CD4-positive, alpha-beta memory T cell (primary cell): ENCODE results near the gene ARL2. TPM values are rescaled to one million over a fixed set of nuclear protein-coding genes. Genes with fewer than 3 reads are reported as not detected.
"Not testable (repeated sequence)": the region's sequence is repeated elsewhere in the genome, so short reads cannot be mapped to it uniquely, and the experiment has no call there.

Experiments used
- CTCF ChIA-PET: fragments of 350-600 bp; sonication (Branson Sonifier 250); formaldehyde crosslinking; loops from one replicate; lab custom pipeline; 2021; ENCODE audit warnings: inconsistent platforms; ENCODE audit not compliant: partially characterized antibody; lab: Charles Lee
- POLR2A ChIA-PET: fragments of 350-600 bp; sonication (Branson Sonifier 250); formaldehyde crosslinking; loops from one replicate; lab custom pipeline; 2021; ENCODE audit not compliant: partially characterized antibody; lab: Charles Lee
- DNase-seq, 5 donors: peaks; one replicate each; pipeline versions ENCODE4 v3.0.0 to v3.0.0-alpha.2; 2020 to 2022; ENCODE audit warnings: mixed read lengths in 1 of 5
- H3K27ac ChIP-seq: one replicate; pipeline ENCODE4 v1.7.0; 2013; ENCODE audit warnings: low read depth, low read length
- H3K27me3 ChIP-seq: 2 replicates; pipeline ENCODE4 v1.7.0; 2013; ENCODE audit warnings: mild to moderate bottlenecking, low read length, moderate library complexity; ENCODE audit not compliant: insufficient read depth
- H3K36me3 ChIP-seq: 2 replicates; pipeline ENCODE4 v1.7.0; 2013; ENCODE audit warnings: mild to moderate bottlenecking, low read length, moderate library complexity; ENCODE audit not compliant: insufficient read depth
- H3K4me1 ChIP-seq: 2 replicates; pipeline ENCODE4 v1.7.0; 2013; ENCODE audit warnings: mild to moderate bottlenecking, low read length, moderate library complexity; ENCODE audit not compliant: insufficient read depth
- H3K4me3 ChIP-seq, 2 donors: one replicate each; pipeline ENCODE4 v1.7.0; 2013; ENCODE audit warnings: low read length in 2 of 2, mild to moderate bottlenecking in 1 of 2
- H3K9me3 ChIP-seq, 2 donors: one replicate each; pipeline ENCODE4 v1.7.0; 2013; ENCODE audit warnings: low read length in 2 of 2, control low read depth in 1 of 2; ENCODE audit not compliant: control insufficient read depth in 1 of 2
- H3K27ac Mint-ChIP-seq, 7 donors: one replicate each; pipeline ENCODE4 v1.8.0; 2020 to 2021; ENCODE audit warnings: mixed read lengths in 7 of 7, mild to moderate bottlenecking in 6 of 7, inconsistent platforms in 3 of 7, moderate library complexity in 3 of 7
- H3K27me3 Mint-ChIP-seq, 2 donors: one replicate each; pipeline ENCODE4 v1.8.0; 2020 to 2021; ENCODE audit warnings: mixed read lengths in 2 of 2
- H3K36me3 Mint-ChIP-seq, 2 donors: one replicate each; pipeline ENCODE4 v1.8.0; 2020 to 2021; ENCODE audit warnings: mixed read lengths in 2 of 2, inconsistent platforms in 1 of 2, mild to moderate bottlenecking in 1 of 2
- H3K4me1 Mint-ChIP-seq, 4 donors: one replicate each; pipeline ENCODE4 v1.8.0; 2020 to 2021; ENCODE audit warnings: mixed read lengths in 4 of 4, mild to moderate bottlenecking in 1 of 4
- H3K4me3 Mint-ChIP-seq, 8 donors: one replicate each; pipeline ENCODE4 v1.8.0; 2020 to 2021; ENCODE audit warnings: mixed read lengths in 8 of 8, mild to moderate bottlenecking in 7 of 8, moderate library complexity in 6 of 8, inconsistent platforms in 3 of 8
- H3K9me3 Mint-ChIP-seq, 8 donors: one replicate each; pipeline ENCODE4 v1.8.0; 2020 to 2021; ENCODE audit warnings: mixed read lengths in 8 of 8, mild to moderate bottlenecking in 5 of 8, inconsistent platforms in 3 of 8, moderate library complexity in 1 of 8
- intact Hi-C: fragments of 100-400 bp; cut with micrococcal nuclease; formaldehyde crosslinking; loops from one replicate; pipeline ENCODE4 v1.15.1; 2023
- polyA plus RNA-seq, 2 donors: library from polyadenylated mRNA; unstranded; fragments of 300-500 nt; fragmentation: Illumina TruSeq; gene quantifications; one replicate each; pipeline ENCODE4 v1.2.3, GENCODE V29; 2021
- total RNA-seq, 2 experiments: library from RNA; stranded (reverse); gene quantifications; one replicate each; pipeline ENCODE4 v1.2.3, GENCODE V29; 2021

Gene ARL2
- total and polyA plus RNA-seq, 4 experiments from 2014 or later = 30.6 to 114 (median 57.9) TPM

DNA sequence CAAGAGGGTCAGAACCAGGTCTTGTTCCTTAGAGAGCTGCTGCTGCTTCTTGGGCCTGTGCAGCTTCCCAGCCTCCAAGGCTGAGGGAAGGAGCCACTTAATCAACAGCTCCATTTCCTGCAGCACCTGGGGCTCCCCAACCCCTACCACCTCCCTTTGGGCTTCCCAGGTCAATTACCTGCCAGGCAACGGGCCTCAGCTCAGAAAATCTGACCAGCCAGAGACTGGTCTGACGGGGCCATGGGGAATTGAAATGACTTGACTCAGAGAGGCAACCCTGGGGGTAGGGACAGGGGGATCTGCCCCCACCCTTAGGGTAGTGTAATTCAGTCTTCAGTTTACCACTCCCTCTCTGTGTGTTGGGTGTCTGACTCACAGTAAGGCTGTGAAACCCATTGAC, 37.3 kb upstream of the ARL2 start:
- intact Hi-C loops = no loop called here
- Mint-ChIP-seq H3K36me3 (peaks cover 0 to 4% of the 10 kb centered on the region in 2 donors), H3K27ac (no peak overlapping the region), H3K27me3 (peaks cover 0 to 1% of the 10 kb centered on the region in 2 donors), H3K4me1 (peaks cover 0 to 9% (median 5%) of the 10 kb centered on the region in 4 donors), H3K9me3 (no peaks in the 10 kb centered on the region), H3K4me3 (no peak overlapping the region)
- Histone ChIP-seq H3K36me3 (no peaks in the 10 kb centered on the region), H3K27ac (no peak overlapping the region), H3K4me3 (no peak overlapping the region), H3K27me3 (no peaks in the 10 kb centered on the region), H3K4me1 (peaks cover 9% of the 10 kb centered on the region), H3K9me3 (no peaks in the 10 kb centered on the region)
- DNase-seq = no peak
- ChIA-PET CTCF (interaction anchor here (1.1 kb wide), 1 partner anchor 353 kb away, joined by 3 read pairs; no protein-coding TSS in a partner anchor), POLR2A (no interaction called here)

GRCh38 chr11:64983339-64983738, 30.6 kb upstream of the ARL2 start:
- H3K27ac Mint-ChIP-seq = not testable (repeated sequence)

GRCh38 chr11:64987998-64988854, 25.7 kb upstream of the ARL2 start:
- CTCF ChIA-PET = no interaction called here
- H3K36me3 Mint-ChIP-seq = no peaks in the 10 kb centered on the region
- POLR2A ChIA-PET = no interaction called here
- H3K27me3 ChIP-seq = no peaks in the 10 kb centered on the region
- intact Hi-C loops = no loop called here
- H3K4me3 Mint-ChIP-seq = no peak overlapping the region
- H3K9me3 ChIP-seq = no peaks in the 10 kb centered on the region
- H3K27me3 Mint-ChIP-seq = peaks cover 1 to 2% of the 10 kb centered on the region in 2 donors
- H3K4me1 ChIP-seq = peaks cover 16% of the 10 kb centered on the region
- H3K4me3 ChIP-seq = no peak overlapping the region
- DNase-seq = no peak
- H3K36me3 ChIP-seq = no peaks in the 10 kb centered on the region
- H3K27ac ChIP-seq = no peak overlapping the region
- H3K9me3 Mint-ChIP-seq = no peaks in the 10 kb centered on the region
- peak overlapping the region in 2 of 7 donors; percentile 4 to 17 for H3K27ac Mint-ChIP-seq
- peaks cover 8 to 25% (median 16%) of the 10 kb centered on the region in 4 donors for H3K4me1 Mint-ChIP-seq

More at GRCh38 chr11:64983339-64983738, 30.6 kb upstream of the ARL2 start:
- intact Hi-C loops, H3K36me3 ChIP-seq, H3K36me3 Mint-ChIP-seq, H3K27ac ChIP-seq, POLR2A ChIA-PET, H3K9me3 ChIP-seq, H3K9me3 Mint-ChIP-seq, H3K4me1 Mint-ChIP-seq, H3K27me3 ChIP-seq, H3K4me1 ChIP-seq, DNase-seq, H3K4me3 ChIP-seq, H3K27me3 Mint-ChIP-seq, H3K4me3 Mint-ChIP-seq: not testable (repeated sequence)
- CTCF ChIA-PET = interaction anchor here (0.6 kb wide), 1 partner anchor 1003 kb away, joined by 3 read pairs; no protein-coding TSS in a partner anchor

- H3K27ac ChIP-seq = no peak overlapping the region
- no peak overlapping the region for H3K4me3 ChIP-seq
- peaks cover 8 to 25% (median 16%) of the 10 kb centered on the region in 4 donors for H3K4me1 Mint-ChIP-seq
- ChIA-PET POLR2A (no interaction called here), CTCF (no interaction called here)
- H3K9me3 ChIP-seq = no peaks in the 10 kb centered on the region
- no peak overlapping the region for H3K4me3 Mint-ChIP-seq
- no peak for DNase-seq
- peak overlapping the region in 1 of 7 donors; percentile 62 for H3K27ac Mint-ChIP-seq
- H3K27me3 Mint-ChIP-seq = peaks cover 1 to 2% of the 10 kb centered on the region in 2 donors
- H3K36me3 Mint-ChIP-seq = no peaks in the 10 kb centered on the region
- no peaks in the 10 kb centered on the region for H3K36me3 ChIP-seq
- H3K4me1 ChIP-seq = peaks cover 16% of the 10 kb centered on the region
- H3K27me3 ChIP-seq = no peaks in the 10 kb centered on the region
- H3K9me3 Mint-ChIP-seq = no peaks in the 10 kb centered on the region
- intact Hi-C loops = no loop called here
Observed at GRCh38 chr11:64989416-64989815, 24.5 kb upstream of the ARL2 start.

DNA sequence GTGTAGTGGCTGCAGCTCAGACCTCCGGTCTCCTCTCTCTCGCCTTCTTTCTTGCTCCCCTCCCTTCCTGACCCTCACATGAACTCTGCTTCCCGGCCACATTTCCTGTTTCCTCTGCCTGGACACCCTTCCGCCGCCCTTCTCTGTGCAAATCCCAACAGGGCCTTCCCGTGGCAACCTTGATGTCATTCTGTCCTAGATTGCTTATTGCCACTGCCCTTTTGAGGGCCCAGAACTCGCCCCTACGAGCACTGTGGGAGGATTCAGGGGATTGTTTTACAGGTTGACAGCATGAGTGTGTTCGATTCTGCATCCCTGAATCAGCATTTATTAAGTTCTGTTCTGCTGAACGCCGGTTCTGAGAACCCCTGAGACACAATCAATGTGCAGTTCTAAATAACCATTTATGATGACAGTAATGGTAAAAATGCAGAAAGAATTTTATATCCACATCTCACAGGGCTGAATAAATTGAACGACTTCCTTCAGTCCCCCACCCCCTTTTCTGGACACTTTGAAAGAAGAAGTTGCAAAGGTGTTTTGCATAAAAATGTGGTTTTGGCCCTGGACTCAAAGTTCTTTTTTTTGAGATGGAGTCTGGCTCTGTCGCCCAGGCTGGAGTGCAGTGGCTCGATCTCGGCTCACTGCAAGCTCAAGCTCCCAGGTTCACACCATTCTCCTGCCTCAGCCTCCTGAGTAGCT, 23.6 kb upstream of the ARL2 start:
- no peak overlapping the region for H3K27ac ChIP-seq
- no peaks in the 10 kb centered on the region for H3K27me3 ChIP-seq
- peaks cover 16% of the 10 kb centered on the region for H3K4me1 ChIP-seq
- no peak overlapping the region for H3K4me3 ChIP-seq
- H3K27ac Mint-ChIP-seq = peak overlapping the region in 5 of 7 donors; percentile 13 to 69 (median 47)
- ChIA-PET POLR2A (no interaction called here), CTCF (no interaction called here)
- DNase-seq = no peak
- H3K4me3 Mint-ChIP-seq = peak overlapping the region in 5 of 8 donors; percentile 30 to 74 (median 66)
- no peaks in the 10 kb centered on the region for H3K36me3 Mint-ChIP-seq
- peaks cover 0 to 3% of the 10 kb centered on the region in 2 donors for H3K27me3 Mint-ChIP-seq
- intact Hi-C loops = no loop called here
- H3K9me3 Mint-ChIP-seq = no peaks in the 10 kb centered on the region
- H3K36me3 ChIP-seq = no peaks in the 10 kb centered on the region
- H3K4me1 Mint-ChIP-seq = peaks cover 8 to 25% (median 16%) of the 10 kb centered on the region in 4 donors
- H3K9me3 ChIP-seq = no peaks in the 10 kb centered on the region

DNA sequence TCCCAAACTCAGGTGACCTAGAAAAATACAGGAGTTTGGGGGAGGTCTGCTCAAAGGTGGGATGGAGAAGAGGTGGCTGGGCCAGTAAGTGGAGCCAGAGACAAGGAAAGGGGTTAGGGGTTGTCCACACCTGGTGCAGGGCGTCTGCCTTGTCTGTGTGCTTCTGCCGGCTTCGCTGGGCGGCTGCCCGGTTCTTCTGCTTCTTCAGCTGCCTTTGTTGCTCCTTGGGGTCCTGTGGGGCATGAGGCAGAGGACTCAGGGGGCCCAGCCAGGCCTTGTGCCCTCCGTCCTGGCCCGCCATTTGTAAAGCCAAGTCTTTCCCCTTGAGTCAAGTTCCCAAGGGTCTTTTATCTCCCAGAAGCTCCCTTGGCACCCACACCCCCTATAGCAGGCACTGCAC, 19.6 kb upstream of the ARL2 start:
- no peaks in the 10 kb centered on the region for H3K9me3 Mint-ChIP-seq
- peaks cover 0 to 1% of the 10 kb centered on the region in 2 donors for H3K27me3 Mint-ChIP-seq

GRCh38 chr11:64996327-64996709, 17.6 kb upstream of the ARL2 start:
- no peak overlapping the region for H3K27ac ChIP-seq
- Mint-ChIP-seq H3K27ac (no peak overlapping the region), H3K4me1 (peaks cover 7 to 22% (median 11%) of the 10 kb centered on the region in 4 donors), H3K9me3 (no peaks in the 10 kb centered on the region), H3K4me3 (no peak overlapping the region), H3K27me3 (peaks cover 0 to 1% of the 10 kb centered on the region in 2 donors), H3K36me3 (no peaks in the 10 kb centered on the region)
- no peak for DNase-seq
- peaks cover 16% of the 10 kb centered on the region for H3K4me1 ChIP-seq
- no peaks in the 10 kb centered on the region for H3K27me3 ChIP-seq
- ChIA-PET POLR2A (no interaction called here), CTCF (interaction anchor here (0.7 to 1.1 kb wide), 3 partner anchors 18 to 148 kb away, joined by 3 to 5 read pairs (median 5); partner anchors contain the start of gene ARL2)
- intact Hi-C loops = no loop called here
- H3K4me3 ChIP-seq = no peak overlapping the region
- no peaks in the 10 kb centered on the region for H3K9me3 ChIP-seq
- no peaks in the 10 kb centered on the region for H3K36me3 ChIP-seq

More for the DNA sequence above, 19.6 kb upstream of the ARL2 start:
- ChIA-PET POLR2A (no interaction called here), CTCF (no interaction called here)
- Mint-ChIP-seq H3K36me3 (no peaks in the 10 kb centered on the region), H3K4me3 (no peak overlapping the region), H3K4me1 (peaks cover 17 to 32% (median 23%) of the 10 kb centered on the region in 4 donors), H3K27ac (peak overlapping the region in 1 of 7 donors; percentile 81)
- Histone ChIP-seq H3K36me3 (no peaks in the 10 kb centered on the region), H3K27ac (no peak overlapping the region), H3K27me3 (no peaks in the 10 kb centered on the region), H3K4me1 (peaks cover 26% of the 10 kb centered on the region), H3K9me3 (no peaks in the 10 kb centered on the region), H3K4me3 (no peak overlapping the region)
- DNase-seq = no peak
- intact Hi-C loops = no loop called here
